ENCODE results near the gene LGSN.

DNA sequence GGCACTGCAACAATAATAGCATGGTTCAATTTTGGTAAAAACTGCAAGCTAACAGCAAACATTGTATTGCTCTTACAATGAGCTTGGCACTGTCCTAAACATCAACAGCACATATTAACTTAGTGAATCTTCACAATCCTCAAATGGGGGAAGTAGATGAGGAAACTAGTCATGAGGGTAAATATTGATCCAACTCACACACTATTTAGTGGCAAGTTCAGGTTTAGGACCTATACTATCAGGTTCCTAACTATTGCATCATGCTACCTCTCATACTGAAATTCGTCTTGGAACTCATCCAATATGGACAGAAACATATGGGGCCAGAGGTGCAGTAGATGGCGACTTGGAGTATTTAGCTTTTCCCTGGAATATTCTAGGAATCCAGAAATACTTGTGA lies 74.4 kb downstream of the LGSN start:
- TF ChIP-seq POLR2A (IDR thresholded peaks at IDR 0.05; ENCODE audit: low read depth, low read length) (no peak), CTCF (IDR thresholded peaks at IDR 0.05; ENCODE audit: extremely low read depth in 1 of 2, insufficient read depth in 1 of 2, low read depth in 1 of 2, low read length in 2 of 2) (no peak)
